ENCODE data around the gene PIGU.

Gene PIGU

DNA sequence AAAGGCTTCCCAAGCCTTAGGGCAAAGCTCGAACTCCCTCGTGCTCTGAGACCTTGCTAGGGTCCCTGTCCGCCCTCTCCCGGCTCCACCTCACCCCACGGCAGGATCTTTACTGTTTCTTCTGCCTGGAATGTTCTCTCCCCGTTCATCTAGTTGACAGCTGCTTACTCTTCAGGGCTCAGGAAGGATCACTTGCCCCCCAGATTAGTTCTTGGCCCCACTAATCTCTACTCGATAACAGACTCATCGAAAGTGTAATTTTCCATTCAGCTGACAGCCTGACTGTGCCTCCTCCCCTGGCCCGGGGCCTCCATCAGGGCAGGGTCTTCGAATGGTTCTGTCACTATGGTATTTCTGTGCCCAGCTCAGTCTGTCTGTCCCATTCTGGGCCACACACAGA is 115.2 kb downstream of the PIGU start:
- TF ChIP-seq, protein P1, sequence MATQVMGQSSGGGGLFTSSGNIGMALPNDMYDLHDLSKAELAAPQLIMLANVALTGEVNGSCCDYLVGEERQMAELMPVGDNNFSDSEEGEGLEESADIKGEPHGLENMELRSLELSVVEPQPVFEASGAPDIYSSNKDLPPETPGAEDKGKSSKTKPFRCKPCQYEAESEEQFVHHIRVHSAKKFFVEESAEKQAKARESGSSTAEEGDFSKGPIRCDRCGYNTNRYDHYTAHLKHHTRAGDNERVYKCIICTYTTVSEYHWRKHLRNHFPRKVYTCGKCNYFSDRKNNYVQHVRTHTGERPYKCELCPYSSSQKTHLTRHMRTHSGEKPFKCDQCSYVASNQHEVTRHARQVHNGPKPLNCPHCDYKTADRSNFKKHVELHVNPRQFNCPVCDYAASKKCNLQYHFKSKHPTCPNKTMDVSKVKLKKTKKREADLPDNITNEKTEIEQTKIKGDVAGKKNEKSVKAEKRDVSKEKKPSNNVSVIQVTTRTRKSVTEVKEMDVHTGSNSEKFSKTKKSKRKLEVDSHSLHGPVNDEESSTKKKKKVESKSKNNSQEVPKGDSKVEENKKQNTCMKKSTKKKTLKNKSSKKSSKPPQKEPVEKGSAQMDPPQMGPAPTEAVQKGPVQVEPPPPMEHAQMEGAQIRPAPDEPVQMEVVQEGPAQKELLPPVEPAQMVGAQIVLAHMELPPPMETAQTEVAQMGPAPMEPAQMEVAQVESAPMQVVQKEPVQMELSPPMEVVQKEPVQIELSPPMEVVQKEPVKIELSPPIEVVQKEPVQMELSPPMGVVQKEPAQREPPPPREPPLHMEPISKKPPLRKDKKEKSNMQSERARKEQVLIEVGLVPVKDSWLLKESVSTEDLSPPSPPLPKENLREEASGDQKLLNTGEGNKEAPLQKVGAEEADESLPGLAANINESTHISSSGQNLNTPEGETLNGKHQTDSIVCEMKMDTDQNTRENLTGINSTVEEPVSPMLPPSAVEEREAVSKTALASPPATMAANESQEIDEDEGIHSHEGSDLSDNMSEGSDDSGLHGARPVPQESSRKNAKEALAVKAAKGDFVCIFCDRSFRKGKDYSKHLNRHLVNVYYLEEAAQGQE (IDR thresholded peaks at IDR 0.05; ENCODE audit: insufficient replicate concordance, low read depth), result no peak
- TF ChIP-seq POLR2AphosphoS5 (IDR thresholded peaks at IDR 0.05; ENCODE audit: low read depth) (no peak), GABPA (IDR thresholded peaks at IDR 0.05; ENCODE audit: low read depth) (no peak)
- TF ChIP-seq, protein P2, sequence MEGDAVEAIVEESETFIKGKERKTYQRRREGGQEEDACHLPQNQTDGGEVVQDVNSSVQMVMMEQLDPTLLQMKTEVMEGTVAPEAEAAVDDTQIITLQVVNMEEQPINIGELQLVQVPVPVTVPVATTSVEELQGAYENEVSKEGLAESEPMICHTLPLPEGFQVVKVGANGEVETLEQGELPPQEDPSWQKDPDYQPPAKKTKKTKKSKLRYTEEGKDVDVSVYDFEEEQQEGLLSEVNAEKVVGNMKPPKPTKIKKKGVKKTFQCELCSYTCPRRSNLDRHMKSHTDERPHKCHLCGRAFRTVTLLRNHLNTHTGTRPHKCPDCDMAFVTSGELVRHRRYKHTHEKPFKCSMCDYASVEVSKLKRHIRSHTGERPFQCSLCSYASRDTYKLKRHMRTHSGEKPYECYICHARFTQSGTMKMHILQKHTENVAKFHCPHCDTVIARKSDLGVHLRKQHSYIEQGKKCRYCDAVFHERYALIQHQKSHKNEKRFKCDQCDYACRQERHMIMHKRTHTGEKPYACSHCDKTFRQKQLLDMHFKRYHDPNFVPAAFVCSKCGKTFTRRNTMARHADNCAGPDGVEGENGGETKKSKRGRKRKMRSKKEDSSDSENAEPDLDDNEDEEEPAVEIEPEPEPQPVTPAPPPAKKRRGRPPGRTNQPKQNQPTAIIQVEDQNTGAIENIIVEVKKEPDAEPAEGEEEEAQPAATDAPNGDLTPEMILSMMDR (IDR thresholded peaks at IDR 0.05; ENCODE audit: insufficient read depth, low read length), result no peak
- Histone ChIP-seq H3K27me3 (ENCODE audit: insufficient read depth, poor library complexity, severe bottlenecking) (no peaks in the 10 kb centered on the region), H3K27ac (replicated peaks) (no peak overlapping the region), H3K4me3 (replicated peaks; ENCODE audit: insufficient read depth, low read length) (no peak overlapping the region)
- no peak for DNase-seq (ENCODE audit: low read depth in 1 of 2, low spot score in 1 of 2)

DNA sequence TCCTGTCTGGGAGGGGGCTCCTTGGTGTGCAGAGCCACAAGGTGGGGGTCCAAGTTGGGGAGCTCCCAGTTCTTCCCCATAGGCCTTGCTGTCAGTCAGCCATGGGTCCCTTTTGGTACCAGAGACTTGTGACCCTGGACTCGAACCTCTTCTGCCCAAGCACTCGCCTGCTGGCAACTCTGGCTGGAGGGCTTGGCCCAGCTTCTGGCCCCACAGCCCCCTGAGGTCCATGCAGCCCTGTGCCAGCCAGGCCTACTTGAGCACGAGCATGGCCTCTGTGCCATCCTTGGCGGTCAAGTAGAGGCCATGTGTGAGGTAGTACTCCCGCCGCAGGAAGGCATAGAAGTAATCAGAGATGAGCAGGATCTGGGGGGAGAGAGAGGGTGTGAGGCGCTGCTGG is 116.3 kb downstream of the PIGU start:
- no peak for DNase-seq (ENCODE audit: low read depth in 1 of 2, low spot score in 1 of 2)
- H3K27ac ChIP-seq (replicated peaks), result no peak overlapping the region
- no peak overlapping the region for H3K4me3 ChIP-seq (replicated peaks; ENCODE audit: insufficient read depth, low read length)
- no peaks in the 10 kb centered on the region for H3K27me3 ChIP-seq (ENCODE audit: insufficient read depth, poor library complexity, severe bottlenecking)
- TF ChIP-seq POLR2AphosphoS5 (IDR thresholded peaks at IDR 0.05; ENCODE audit: low read depth) (no peak), GABPA (IDR thresholded peaks at IDR 0.05; ENCODE audit: low read depth) (no peak), SPI1 (IDR thresholded peaks at IDR 0.05; ENCODE audit: borderline replicate concordance, low read depth) (no peak)
- TF ChIP-seq, protein P2 (IDR thresholded peaks at IDR 0.05; ENCODE audit: insufficient read depth, low read length), result no peak
- TF ChIP-seq, protein P1 (IDR thresholded peaks at IDR 0.05; ENCODE audit: insufficient replicate concordance, low read depth), result no peak

DNA sequence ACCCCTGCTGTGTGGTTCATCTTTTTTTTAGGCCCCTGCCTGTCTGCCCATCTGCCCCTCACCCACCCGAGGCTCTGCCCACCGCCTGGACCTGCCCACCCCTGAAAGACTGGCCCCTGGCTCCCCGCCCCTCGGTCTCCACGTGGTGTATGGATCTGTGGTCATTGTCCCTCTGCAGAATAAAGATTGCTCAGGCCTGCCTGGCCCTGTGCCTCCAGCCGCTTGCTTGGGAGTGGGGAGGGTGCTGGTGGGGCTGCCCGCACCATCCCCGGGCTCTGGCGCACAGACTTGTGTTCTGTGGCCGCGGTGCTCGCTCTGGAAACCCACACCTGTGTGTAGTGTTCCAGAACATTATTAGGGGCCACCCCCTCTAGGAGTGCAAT is 116.8 kb downstream of the PIGU start:
- TF ChIP-seq POLR2AphosphoS5 (IDR thresholded peaks at IDR 0.05; ENCODE audit: low read depth) (no peak), GABPA (IDR thresholded peaks at IDR 0.05; ENCODE audit: low read depth) (no peak), SPI1 (IDR thresholded peaks at IDR 0.05; ENCODE audit: borderline replicate concordance, low read depth) (no peak)
- TF ChIP-seq, protein P1 (IDR thresholded peaks at IDR 0.05; ENCODE audit: insufficient replicate concordance, low read depth), result no peak
- TF ChIP-seq, protein P2 (IDR thresholded peaks at IDR 0.05; ENCODE audit: insufficient read depth, low read length), result no peak
- Histone ChIP-seq H3K27me3 (ENCODE audit: insufficient read depth, poor library complexity, severe bottlenecking) (no peaks in the 10 kb centered on the region), H3K27ac (replicated peaks) (no peak overlapping the region), H3K4me3 (replicated peaks; ENCODE audit: insufficient read depth, low read length) (no peak overlapping the region)
- DNase-seq (ENCODE audit: low read depth in 1 of 2, low spot score in 1 of 2), result no peak

All from HL-60 (cell line).